ENCODE results near the gene TIMELESS. TPM values are rescaled to one million over a fixed set of nuclear protein-coding genes. Genes with fewer than 3 reads are reported as not detected.

Gene TIMELESS
- total RNA-seq, 6 donors from 2014 or later = 5.6 to 14.7 (median 9.5) TPM

- WGBS, 2 donors = 96% methylated on average over 3 of the region's 3 CpGs
- Histone ChIP-seq H3K9me3 (no peaks in the 10 kb centered on the region), H3K27ac (no peak overlapping the region), H3K4me3 (no peak overlapping the region), H3K27me3 (no peaks in the 10 kb centered on the region), H3K36me3 (peaks cover 0 to 40% (median 21%) of the 10 kb centered on the region in 4 donors), H3K4me1 (no peaks in the 10 kb centered on the region)
- DNase-seq = no peak
- no peak for TF ChIP-seq POLR2AphosphoS5 (IDR thresholded peaks at IDR 0.05)
- no peak for TF ChIP-seq POLR2A (IDR thresholded peaks at IDR 0.05)
- no peak for TF ChIP-seq EP300 (IDR thresholded peaks at IDR 0.05)
- TF ChIP-seq, protein P1, sequence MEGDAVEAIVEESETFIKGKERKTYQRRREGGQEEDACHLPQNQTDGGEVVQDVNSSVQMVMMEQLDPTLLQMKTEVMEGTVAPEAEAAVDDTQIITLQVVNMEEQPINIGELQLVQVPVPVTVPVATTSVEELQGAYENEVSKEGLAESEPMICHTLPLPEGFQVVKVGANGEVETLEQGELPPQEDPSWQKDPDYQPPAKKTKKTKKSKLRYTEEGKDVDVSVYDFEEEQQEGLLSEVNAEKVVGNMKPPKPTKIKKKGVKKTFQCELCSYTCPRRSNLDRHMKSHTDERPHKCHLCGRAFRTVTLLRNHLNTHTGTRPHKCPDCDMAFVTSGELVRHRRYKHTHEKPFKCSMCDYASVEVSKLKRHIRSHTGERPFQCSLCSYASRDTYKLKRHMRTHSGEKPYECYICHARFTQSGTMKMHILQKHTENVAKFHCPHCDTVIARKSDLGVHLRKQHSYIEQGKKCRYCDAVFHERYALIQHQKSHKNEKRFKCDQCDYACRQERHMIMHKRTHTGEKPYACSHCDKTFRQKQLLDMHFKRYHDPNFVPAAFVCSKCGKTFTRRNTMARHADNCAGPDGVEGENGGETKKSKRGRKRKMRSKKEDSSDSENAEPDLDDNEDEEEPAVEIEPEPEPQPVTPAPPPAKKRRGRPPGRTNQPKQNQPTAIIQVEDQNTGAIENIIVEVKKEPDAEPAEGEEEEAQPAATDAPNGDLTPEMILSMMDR (IDR thresholded peaks at IDR 0.05) = no peak
- no peak for ATAC-seq (ENCODE audit: low FRiP score in 2 of 2)
Measured at GRCh38 chr12:56431850-56432249, 17.4 kb downstream of the TIMELESS start.

- Histone ChIP-seq H3K4me3 (no peak overlapping the region), H3K27me3 (no peaks in the 10 kb centered on the region), H3K4me1 (no peaks in the 10 kb centered on the region), H3K36me3 (peaks cover 0 to 40% (median 21%) of the 10 kb centered on the region in 4 donors), H3K9me3 (no peaks in the 10 kb centered on the region), H3K27ac (no peak overlapping the region)
- ATAC-seq (ENCODE audit: low FRiP score in 2 of 2) = no peak
- no peak for DNase-seq
- TF ChIP-seq POLR2A (IDR thresholded peaks at IDR 0.05) = no peak
- no peak for TF ChIP-seq EP300 (IDR thresholded peaks at IDR 0.05)
- TF ChIP-seq POLR2AphosphoS5 (IDR thresholded peaks at IDR 0.05) = no peak
- TF ChIP-seq, protein P1 (IDR thresholded peaks at IDR 0.05) = no peak
- WGBS, 2 donors = 94 to 97% methylated on average over 11 of the region's 11 CpGs
Measured at GRCh38 chr12:56431288-56431687, 17.9 kb downstream of the TIMELESS start.

- Histone ChIP-seq H3K9me3 (no peaks in the 10 kb centered on the region), H3K4me1 (no peaks in the 10 kb centered on the region), H3K36me3 (peaks cover 0 to 68% (median 32%) of the 10 kb centered on the region in 4 donors), H3K27ac (no peak overlapping the region), H3K27me3 (no peaks in the 10 kb centered on the region), H3K4me3 (no peak overlapping the region)
- DNase-seq (no peak), ATAC-seq (ENCODE audit: low FRiP score in 2 of 2) (no peak)
- 51 to 63% methylated on average over 3 of the region's 3 CpGs for WGBS, 2 donors
- TF ChIP-seq, protein P1 (IDR thresholded peaks at IDR 0.05) = no peak
- TF ChIP-seq EP300 (IDR thresholded peaks at IDR 0.05) = no peak
- TF ChIP-seq POLR2A (IDR thresholded peaks at IDR 0.05) = no peak
- no peak for TF ChIP-seq POLR2AphosphoS5 (IDR thresholded peaks at IDR 0.05)
Measured at GRCh38 chr12:56425940-56426438, 23.2 kb downstream of the TIMELESS start.

DNA sequence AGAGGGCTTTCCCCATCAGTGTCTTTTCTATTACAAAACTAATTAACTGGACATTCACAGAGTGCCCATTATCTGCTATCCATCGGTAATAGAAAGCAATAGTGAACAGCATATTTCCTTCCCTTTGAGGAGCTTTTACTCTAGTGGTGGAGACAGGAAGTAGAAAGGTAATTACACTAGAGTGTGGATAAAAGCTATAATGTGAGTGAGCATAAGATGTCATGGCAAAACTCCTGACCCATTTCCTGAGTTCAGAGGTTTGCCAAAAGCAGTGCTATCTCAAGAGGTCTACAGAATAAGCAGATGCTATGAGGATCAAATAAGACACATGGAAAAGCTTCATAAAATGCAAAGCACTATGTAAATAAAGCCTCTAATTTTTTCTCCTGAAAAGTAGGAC, 24.0 kb downstream of the TIMELESS start:
- no peak for TF ChIP-seq EP300 (IDR thresholded peaks at IDR 0.05)
- TF ChIP-seq, protein P1 (IDR thresholded peaks at IDR 0.05) = no peak
- TF ChIP-seq POLR2AphosphoS5 (IDR thresholded peaks at IDR 0.05) = no peak
- TF ChIP-seq POLR2A (IDR thresholded peaks at IDR 0.05) = no peak
- Histone ChIP-seq H3K9me3 (no peaks in the 10 kb centered on the region), H3K36me3 (peaks cover 0 to 69% (median 33%) of the 10 kb centered on the region in 4 donors), H3K4me3 (no peak overlapping the region), H3K27me3 (no peaks in the 10 kb centered on the region), H3K4me1 (no peaks in the 10 kb centered on the region), H3K27ac (no peak overlapping the region)
- DNase-seq = no peak
- ATAC-seq (ENCODE audit: low FRiP score in 2 of 2) = no peak
- 52 to 60% methylated on average over 1 of the region's 1 CpG for WGBS, 2 donors

DNA sequence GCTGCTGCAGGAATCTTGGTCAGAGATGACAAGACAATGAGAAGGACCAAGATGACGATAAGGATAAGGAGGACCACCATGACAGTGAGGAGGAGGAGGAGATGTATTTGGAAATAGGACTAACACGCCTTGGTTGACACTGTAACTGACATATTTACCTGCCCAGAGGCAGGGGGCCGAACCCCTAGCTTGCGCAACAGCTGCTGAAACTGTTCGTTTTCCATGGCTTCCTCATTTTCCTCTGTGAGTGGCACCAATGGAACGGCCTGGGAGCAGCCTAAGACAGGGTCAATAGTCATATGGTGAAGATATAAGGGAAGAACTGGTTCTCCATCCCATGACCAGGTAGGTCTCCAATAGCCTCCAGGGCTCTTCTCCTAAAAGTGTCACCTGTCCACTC, 28.8 kb downstream of the TIMELESS start:
- 63 to 71% methylated on average over 6 of the region's 6 CpGs for WGBS, 2 donors
- no peak for DNase-seq
- peaks cover 0 to 48% (median 27%) of the 10 kb centered on the region in 4 donors for H3K36me3 ChIP-seq
- H3K9me3 ChIP-seq = no peaks in the 10 kb centered on the region
- no peaks in the 10 kb centered on the region for H3K27me3 ChIP-seq
- no peaks in the 10 kb centered on the region for H3K4me1 ChIP-seq
- no peak for TF ChIP-seq EP300 (IDR thresholded peaks at IDR 0.05)
- TF ChIP-seq POLR2A (IDR thresholded peaks at IDR 0.05) = no peak
- TF ChIP-seq, protein P1 (IDR thresholded peaks at IDR 0.05) = no peak
- TF ChIP-seq POLR2AphosphoS5 (IDR thresholded peaks at IDR 0.05) = no peak
- no peak overlapping the region for H3K4me3 ChIP-seq
- no peak overlapping the region for H3K27ac ChIP-seq
- no peak for ATAC-seq (ENCODE audit: low FRiP score in 2 of 2)

Data from upper lobe of left lung (tissue), 6 donors.